Panc1 (cell line): ENCODE measurements around the gene PRSS16. TPM values are rescaled to one million over a fixed set of nuclear protein-coding genes. Genes with fewer than 3 reads are reported as not detected.

Experiments
- ATAC-seq: fragments of 200-7000 bp; cut with Tn5 transposase; 2 replicates; pipeline ENCODE4 v1.9.1; 2020; ENCODE audit warnings: mild to moderate bottlenecking, moderate library complexity
- BruUV-seq: library from RNA; stranded (reverse); fragments of 400-500 nt; replicated peaks from 2 replicates; lab custom pipeline; 2021; lab: Mats Ljungman, UMichigan
- CTCF ChIA-PET: fragments of 300-600 bp; sonication (Branson Sonifier 250); formaldehyde crosslinking; loops from one replicate; lab custom pipeline; 2022; ENCODE audit warnings: antibody characterized with exemption; lab: Charles Lee
- POLR2A ChIA-PET: fragments of 300-600 bp; sonication (Branson Sonifier 250); formaldehyde crosslinking; loops from one replicate; lab custom pipeline; 2022; ENCODE audit warnings: antibody characterized with exemption; lab: Charles Lee
- DNase-seq: peaks from one replicate; pipeline ENCODE4 v3.0.0-alpha.2; 2010; ENCODE audit warnings: low read depth, low spot score
- H3K27ac ChIP-seq: 2 replicates; pipeline ENCODE4 v1.5.1; 2011; ENCODE audit warnings: mild to moderate bottlenecking, low read length, inconsistent platforms
- H3K27me3 ChIP-seq: fragments of 200-500 bp; sonication (Bioruptor generic); 2 replicates; pipeline ENCODE4 v1.6.0; 2014; ENCODE audit warnings: low read length, inconsistent platforms; ENCODE audit not compliant: control insufficient read depth, insufficient read depth
- H3K36me3 ChIP-seq: fragments of 200-500 bp; sonication (Bioruptor generic); 2 replicates; pipeline ENCODE4 v1.5.1; 2014; ENCODE audit warnings: inconsistent platforms, mild to moderate bottlenecking, low read length, moderate library complexity; ENCODE audit not compliant: control insufficient read depth, insufficient read depth
- H3K4me1 ChIP-seq: 2 replicates; pipeline ENCODE4 v1.5.1; 2011; ENCODE audit warnings: inconsistent platforms, mild to moderate bottlenecking, low read length, moderate library complexity; ENCODE audit not compliant: control insufficient read depth, insufficient read depth
- H3K4me3 ChIP-seq, 2 experiments: 2 replicates each; pipeline ENCODE4 v1.5.1; 2011 to 2012; ENCODE audit warnings: low read depth in 2 of 2, low read length in 2 of 2, mild to moderate bottlenecking in 2 of 2, inconsistent platforms in 1 of 2, moderate library complexity in 1 of 2
- H3K9me3 ChIP-seq: fragments of 200-500 bp; sonication (Bioruptor generic); 2 replicates; pipeline ENCODE4 v1.5.1; 2014; ENCODE audit warnings: low read depth, mild to moderate bottlenecking, inconsistent platforms, low read length, moderate library complexity; ENCODE audit not compliant: control insufficient read depth, insufficient read depth
- POLR2AphosphoS5 ChIP-seq: IDR thresholded peaks from 2 replicates; pipeline ENCODE4 v1.6.1; 2012; ENCODE audit warnings: mild to moderate bottlenecking, low read depth, low read length, moderate library complexity
- TCF7L2 ChIP-seq: IDR thresholded peaks from 2 replicates; pipeline ENCODE4 v1.6.1; 2011; ENCODE audit warnings: mild to moderate bottlenecking, low read depth, low read length, inconsistent platforms
- in situ Hi-C: cut with HindIII; loops from 2 replicates; pipeline ENCODE4 v1.10.0; 2016; ENCODE audit warnings: low sequenced_read_pairs, low pct_unique_long_range_greater_than_20kb
- intact Hi-C: fragments of 100-400 bp; cut with micrococcal nuclease; formaldehyde crosslinking; loops from one replicate; pipeline ENCODE4 v1.10.0; 2022; ENCODE audit not compliant: unreplicated experiment
- total RNA-seq: library from RNA; stranded (reverse); gene quantifications from one replicate; pipeline ENCODE4 v1.2.1, GENCODE V29; 2021; ENCODE audit not compliant: unreplicated experiment

PRSS16 gene
- total RNA-seq, 1 experiment from 2014 or later, result 4.7 TPM

- intact Hi-C loops, result loop anchor here (10.0 kb wide), 1 partner anchor 301 kb away; no protein-coding TSS in a partner anchor
- no TSS peak for BruUV-seq
- Histone ChIP-seq H3K4me3 (peak overlapping the region; percentile 7 to 14), H3K27ac (no peak overlapping the region), H3K4me1 (no peaks in the 10 kb centered on the region; the same call in 1 of the 2 replicates), H3K9me3 (no peaks in the 10 kb centered on the region), H3K36me3 (no peaks in the 10 kb centered on the region), H3K27me3 (no peaks in the 10 kb centered on the region; the same call in 1 of the 2 replicates)
- no peak for TF ChIP-seq TCF7L2
- peak; percentile 31; the same call in 1 of the 2 replicates for TF ChIP-seq POLR2AphosphoS5
- in situ Hi-C loops, result no loop called here
- peak; percentile 95 for ATAC-seq
- POLR2A ChIA-PET, result interaction anchor here (0.5 to 0.6 kb wide), 2 partner anchors 18 to 826 kb away, joined by 4 to 5 read pairs; no protein-coding TSS in a partner anchor
- DNase-seq, result no peak
- CTCF ChIA-PET, result interaction anchor here (0.7 to 1.1 kb wide), 3 partner anchors 9 to 70 kb away, joined by 3 to 4 read pairs (median 3); no protein-coding TSS in a partner anchor
Observed at GRCh38 chr6:27303613-27304272, 56.2 kb downstream of the PRSS16 start.

Other genes with a start within 250 kb of the PRSS16 start
- gene POM121L2, start 64.6 kb downstream of the PRSS16 start, total RNA-seq, result not detected
- gene ZNF391, start 141.1 kb downstream of the PRSS16 start, total RNA-seq, result 4.4 TPM
- gene ZNF184, start 225.4 kb downstream of the PRSS16 start, total RNA-seq, result 7.8 TPM